Left lung (tissue), 10 donors: ENCODE measurements around the gene CAMTA2. TPM values are rescaled to one million over a fixed set of nuclear protein-coding genes. Genes with fewer than 3 reads are reported as not detected.
A peak's percentile ranks its signal among the peaks of the same experiment; 100 is the strongest.

Experiments used
- ATAC-seq: fragments of 200-7000 bp; cut with Tn5 transposase; one replicate; pipeline ENCODE4 v1.9.1; 2020; ENCODE audit warnings: moderate library complexity
- DNase-seq, 4 donors: peaks; one replicate each; pipeline ENCODE4 v3.0.0-alpha.2; 2013 to 2020
- H3K27ac ChIP-seq, 2 donors: fragments of 200-600 bp; sonication (generic) in 1 of 2; one replicate each; pipeline versions ENCODE4 v1.5.0 to v1.8.0; 2020 to 2021
- H3K27me3 ChIP-seq, 2 donors: fragments of 200-600 bp; sonication (generic) in 1 of 2; one replicate each; pipeline versions ENCODE4 v1.5.0 to v1.8.0; 2020 to 2021
- H3K36me3 ChIP-seq, 2 donors: fragments of 200-600 bp; sonication (generic) in 1 of 2; one replicate each; pipeline versions ENCODE4 v1.5.0 to v1.8.0; 2020 to 2021
- H3K4me1 ChIP-seq, 2 donors: fragments of 200-600 bp; one replicate each; pipeline ENCODE4 v1.8.0; 2021
- H3K4me3 ChIP-seq, 2 donors: fragments of 200-600 bp; sonication (generic) in 1 of 2; one replicate each; pipeline versions ENCODE4 v1.5.0 to v1.8.0; 2020 to 2021; ENCODE audit warnings: mild to moderate bottlenecking in 1 of 2
- H3K9me3 ChIP-seq, 2 donors: fragments of 200-600 bp; sonication (generic) in 1 of 2; one replicate each; pipeline versions ENCODE4 v1.5.0 to v1.8.0; 2020 to 2021
- CTCF ChIP-seq, 2 donors: fragments of 200-600 bp; sonication (generic) in 1 of 2; IDR thresholded peaks; one replicate each; pipeline versions ENCODE4 v1.5.0 to v1.8.0; 2021; ENCODE audit warnings: antibody characterized with exemption in 2 of 2
- intact Hi-C, 2 donors: fragments of 100-400 bp; cut with DNase I; formaldehyde crosslinking; loops; one replicate each; pipeline versions ENCODE4 v1.11.2 to v1.14.2; 2022
- polyA plus RNA-seq, 6 donors: library from polyadenylated mRNA; unstranded; fragments of 120-200 nt; gene quantifications; one replicate each; pipeline ENCODE4 v1.2.1, GENCODE V29; 2013; ENCODE audit not compliant: insufficient read length in 6 of 6
- total RNA-seq, 2 donors: library from RNA; stranded (reverse); fragmentation: NEBNext Ultra II Directional; extraction: Animal tissue kit (Norgen Biotek cat#: 25700); gene quantifications; one replicate each; pipeline ENCODE4 v1.2.1, GENCODE V29; 2021
- donor health status: DM: no; HTN: yes; CAD: no.
- donor health status: DM: no; HTN: no; CAD: no.

Gene CAMTA2
- total and polyA plus RNA-seq, 8 donors, result 28.6 to 64.9 (median 34.6) TPM

- no peak for ATAC-seq
- H3K27me3 ChIP-seq, result no peaks in the 10 kb centered on the region
- no peak overlapping the region for H3K4me3 ChIP-seq
- H3K27ac ChIP-seq, result no peak overlapping the region
- DNase-seq, result no peak
- intact Hi-C loops, result no loop called here
- no peak for TF ChIP-seq CTCF (IDR thresholded peaks at IDR 0.05)
- H3K4me1 ChIP-seq, result peaks cover 0 to 25% of the 10 kb centered on the region in 2 donors
- H3K36me3 ChIP-seq, result peaks cover 0 to 16% of the 10 kb centered on the region in 2 donors
- H3K9me3 ChIP-seq, result no peaks in the 10 kb centered on the region
Measured at GRCh38 chr17:5027916-5028315, 40.4 kb upstream of the CAMTA2 start.

GRCh38 chr17:5027299-5027698, 39.8 kb upstream of the CAMTA2 start:
- H3K36me3 ChIP-seq, result peaks cover 0 to 22% of the 10 kb centered on the region in 2 donors
- H3K27me3 ChIP-seq, result no peaks in the 10 kb centered on the region
- no peak for ATAC-seq
- no peak for TF ChIP-seq CTCF (IDR thresholded peaks at IDR 0.05)
- H3K9me3 ChIP-seq, result no peaks in the 10 kb centered on the region
- H3K4me1 ChIP-seq, result peaks cover 0 to 25% of the 10 kb centered on the region in 2 donors
- intact Hi-C loops, result no loop called here
- no peak for DNase-seq
- H3K4me3 ChIP-seq, result no peak overlapping the region
- H3K27ac ChIP-seq, result no peak overlapping the region

- TF ChIP-seq CTCF (IDR thresholded peaks at IDR 0.05), result no peak
- Histone ChIP-seq H3K9me3 (no peaks in the 10 kb centered on the region), H3K4me1 (no peaks in the 10 kb centered on the region), H3K27me3 (no peaks in the 10 kb centered on the region), H3K36me3 (peaks cover 0 to 49% of the 10 kb centered on the region in 2 donors), H3K27ac (peak overlapping the region; percentile 36 to 50), H3K4me3 (no peak overlapping the region)
- intact Hi-C loops, result no loop called here
- ATAC-seq (peak; percentile 70), DNase-seq (no peak)
Measured at GRCh38 chr17:5024604-5025003, 37.1 kb upstream of the CAMTA2 start.

DNA sequence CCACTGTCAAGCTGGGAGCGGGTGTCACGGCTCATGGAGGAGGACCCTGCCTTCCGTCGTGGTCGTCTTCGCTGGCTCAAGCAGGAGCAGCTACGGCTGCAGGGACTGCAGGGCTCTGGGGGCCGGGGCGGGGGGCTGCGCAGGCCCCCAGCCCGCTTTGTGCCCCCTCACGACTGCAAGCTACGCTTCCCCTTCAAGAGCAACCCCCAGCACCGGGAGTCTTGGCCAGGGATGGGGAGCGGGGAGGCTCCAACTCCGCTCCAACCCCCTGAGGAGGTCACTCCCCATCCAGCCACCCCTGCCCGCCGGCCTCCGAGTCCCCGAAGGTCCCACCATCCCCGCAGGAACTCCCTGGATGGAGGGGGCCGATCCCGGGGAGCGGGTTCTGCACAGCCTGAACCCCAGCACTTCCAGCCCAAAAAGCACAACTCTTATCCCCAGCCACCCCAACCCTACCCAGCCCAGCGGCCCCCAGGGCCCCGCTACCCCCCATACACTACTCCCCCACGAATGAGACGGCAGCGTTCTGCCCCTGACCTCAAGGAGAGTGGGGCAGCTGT, 36.2 kb upstream of the CAMTA2 start:
- peaks cover 0 to 58% of the 10 kb centered on the region in 2 donors for H3K36me3 ChIP-seq
- intact Hi-C loops, result no loop called here
- no peak for DNase-seq
- TF ChIP-seq CTCF (IDR thresholded peaks at IDR 0.05), result no peak
- H3K27me3 ChIP-seq, result no peaks in the 10 kb centered on the region
- H3K4me1 ChIP-seq, result no peaks in the 10 kb centered on the region
- H3K4me3 ChIP-seq, result no peak overlapping the region
- no peak overlapping the region for H3K27ac ChIP-seq
- no peak for ATAC-seq
- H3K9me3 ChIP-seq, result no peaks in the 10 kb centered on the region

GRCh38 chr17:5022171-5022711, 34.8 kb upstream of the CAMTA2 start:
- Histone ChIP-seq H3K9me3 (no peaks in the 10 kb centered on the region), H3K4me3 (no peak overlapping the region), H3K36me3 (peaks cover 0 to 73% of the 10 kb centered on the region in 2 donors), H3K27me3 (no peaks in the 10 kb centered on the region), H3K27ac (no peak overlapping the region), H3K4me1 (no peaks in the 10 kb centered on the region)
- no peak for ATAC-seq
- intact Hi-C loops, result no loop called here
- no peak for DNase-seq
- no peak for TF ChIP-seq CTCF (IDR thresholded peaks at IDR 0.05)
